Measurements from ENCODE around the gene DNMT3A. TPM values are rescaled to one million over a fixed set of nuclear protein-coding genes. Genes with fewer than 3 reads are reported as not detected.

The DNMT3A gene
- total and polyA plus RNA-seq, 2 donors (not counting 3 experiments of a cell fraction or from before 2014, with no cell fraction given): 23.3 to 71.7 TPM

DNA sequence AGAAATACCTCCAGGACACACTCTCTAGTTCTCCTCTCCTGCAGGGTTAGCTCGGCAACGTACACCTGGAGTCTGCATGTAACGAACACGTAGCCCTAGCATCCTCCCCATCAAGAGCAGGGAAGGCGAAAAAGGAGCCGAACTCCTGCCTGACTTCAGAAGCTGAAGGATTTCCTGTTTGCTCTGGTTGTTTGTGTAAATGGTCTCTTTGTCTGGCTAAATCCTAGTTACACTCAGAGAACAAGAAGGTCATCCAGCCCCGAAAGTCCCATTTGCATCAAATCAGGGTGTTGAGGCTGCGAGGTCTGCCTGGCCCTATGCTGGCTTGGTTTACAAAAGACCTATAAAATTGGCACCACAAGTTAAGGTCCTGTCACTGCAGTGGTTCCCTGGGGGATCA, 107.0 kb downstream of the DNMT3A start:
- Histone ChIP-seq H4K20me1 (replicated peaks; ENCODE audit: control insufficient read depth, extremely low read depth, insufficient read depth, low read length) (no peaks in the 10 kb centered on the region), H3K4me1 (ENCODE audit: control insufficient read depth, extremely low read depth, insufficient read depth, low read length) (no peaks in the 10 kb centered on the region), H3K27ac (ENCODE audit: insufficient read depth, low read depth, low read length) (no peak overlapping the region), H3K4me2 (ENCODE audit: insufficient read depth, low read length) (no peak overlapping the region), H3K36me3 (ENCODE audit: control insufficient read depth in 2 of 2, extremely low read depth in 1 of 2, insufficient read depth in 2 of 2, low read length in 2 of 2) (peaks cover 21 to 39% of the 10 kb centered on the region in 2 experiments), H3K27me3 (ENCODE audit: control insufficient read depth in 2 of 2, insufficient read depth in 2 of 2, low read length in 2 of 2) (no peaks in the 10 kb centered on the region), H3K4me3 (replicated peaks in 1 of 3; ENCODE audit: insufficient read depth in 1 of 3, low read depth in 1 of 3, low read length in 3 of 3) (no peak overlapping the region), H3K79me2 (ENCODE audit: control insufficient read depth, insufficient read depth, low read length) (no peaks in the 10 kb centered on the region), H2AFZ (ENCODE audit: low read depth, low read length) (no peak overlapping the region), H3K9me1 (replicated peaks; ENCODE audit: control insufficient read depth, extremely low read depth, insufficient read depth, low read length) (no peaks in the 10 kb centered on the region), H3K9ac (replicated peaks; ENCODE audit: extremely low read depth, insufficient read depth, low read length) (no peak overlapping the region), H3K9me3 (replicated peaks; ENCODE audit: control insufficient read depth, insufficient read depth, low read length) (no peaks in the 10 kb centered on the region)
- intact Hi-C loops (cut with micrococcal nuclease): no loop called here
- dilution Hi-C loops (cut with MboI; ENCODE audit: extremely low pct_ligation_motif_present, low sequenced_read_pairs): no loop called here
- ChIA-PET CTCF (no interaction called here), POLR2A (no interaction called here)
- FAIRE-seq (no peak), DNase-seq (ENCODE audit: low read depth, low spot score) (no peak)
- BruUV-seq (replicated peaks): no TSS peak
- no peak for TF ChIP-seq MYC (IDR thresholded peaks at IDR 0.05; ENCODE audit: low read depth, low read length)
- no peak for TF ChIP-seq POLR2AphosphoS5 (IDR thresholded peaks at IDR 0.05; ENCODE audit: insufficient read depth, low read depth, low read length)
- no peak for TF ChIP-seq JUN (IDR thresholded peaks at IDR 0.05; ENCODE audit: borderline replicate concordance, insufficient read depth, insufficient read length, low read depth)
- TF ChIP-seq POLR2A (IDR thresholded peaks at IDR 0.05; ENCODE audit: low read depth, low read length): no peak
- TF ChIP-seq, protein P1, sequence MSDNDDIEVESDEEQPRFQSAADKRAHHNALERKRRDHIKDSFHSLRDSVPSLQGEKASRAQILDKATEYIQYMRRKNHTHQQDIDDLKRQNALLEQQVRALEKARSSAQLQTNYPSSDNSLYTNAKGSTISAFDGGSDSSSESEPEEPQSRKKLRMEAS (IDR thresholded peaks at IDR 0.05; ENCODE audit: insufficient read depth, insufficient read length): no peak
- no peak for TF ChIP-seq FOS (IDR thresholded peaks at IDR 0.05; ENCODE audit: borderline replicate concordance, insufficient read depth, low read length)
- TF ChIP-seq GATA2 (IDR thresholded peaks at IDR 0.05; ENCODE audit: insufficient read depth, insufficient read length, low read depth, low read length): no peak
- no peak for TF ChIP-seq EZH2 (IDR thresholded peaks at IDR 0.05; ENCODE audit: borderline replicate concordance, low read depth, low read length, severe bottlenecking)
- TF ChIP-seq, protein P2, sequence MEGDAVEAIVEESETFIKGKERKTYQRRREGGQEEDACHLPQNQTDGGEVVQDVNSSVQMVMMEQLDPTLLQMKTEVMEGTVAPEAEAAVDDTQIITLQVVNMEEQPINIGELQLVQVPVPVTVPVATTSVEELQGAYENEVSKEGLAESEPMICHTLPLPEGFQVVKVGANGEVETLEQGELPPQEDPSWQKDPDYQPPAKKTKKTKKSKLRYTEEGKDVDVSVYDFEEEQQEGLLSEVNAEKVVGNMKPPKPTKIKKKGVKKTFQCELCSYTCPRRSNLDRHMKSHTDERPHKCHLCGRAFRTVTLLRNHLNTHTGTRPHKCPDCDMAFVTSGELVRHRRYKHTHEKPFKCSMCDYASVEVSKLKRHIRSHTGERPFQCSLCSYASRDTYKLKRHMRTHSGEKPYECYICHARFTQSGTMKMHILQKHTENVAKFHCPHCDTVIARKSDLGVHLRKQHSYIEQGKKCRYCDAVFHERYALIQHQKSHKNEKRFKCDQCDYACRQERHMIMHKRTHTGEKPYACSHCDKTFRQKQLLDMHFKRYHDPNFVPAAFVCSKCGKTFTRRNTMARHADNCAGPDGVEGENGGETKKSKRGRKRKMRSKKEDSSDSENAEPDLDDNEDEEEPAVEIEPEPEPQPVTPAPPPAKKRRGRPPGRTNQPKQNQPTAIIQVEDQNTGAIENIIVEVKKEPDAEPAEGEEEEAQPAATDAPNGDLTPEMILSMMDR (IDR thresholded peaks at IDR 0.05; ENCODE audit: extremely low read depth in 1 of 2, insufficient read depth in 1 of 2, low read depth in 1 of 2, low read length in 2 of 2): no peak
